Measurements from ENCODE around the gene ZBTB7C. TPM values are rescaled to one million over a fixed set of nuclear protein-coding genes. Genes with fewer than 3 reads are reported as not detected.

The ZBTB7C gene
- total and polyA plus RNA-seq, 9 donors, result 1.5 to 26.6 (median 15.7) TPM

DNA sequence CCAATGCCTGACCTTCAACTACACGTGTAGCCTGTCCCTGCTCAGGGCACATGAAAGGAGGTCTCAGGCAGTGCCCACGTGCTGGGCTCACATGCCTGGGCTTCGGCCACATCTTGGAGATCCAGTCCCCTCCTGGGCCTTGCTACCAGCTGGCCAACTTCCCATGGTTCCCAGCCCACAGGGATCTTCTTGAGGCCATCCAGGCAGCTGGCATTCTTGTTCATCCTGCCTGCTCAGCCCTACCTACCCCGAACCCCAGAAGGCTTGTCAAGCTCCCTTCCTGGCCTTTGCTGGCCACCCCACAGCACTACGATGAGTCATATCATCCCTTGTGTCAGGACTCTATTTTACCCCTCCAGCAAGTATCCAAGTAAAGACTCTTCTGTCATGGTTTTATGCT, 97.1 kb downstream of the ZBTB7C start:
- Histone ChIP-seq H3K4me1 (ENCODE audit: insufficient read depth) (peaks cover 3% of the 10 kb centered on the region), H3K27ac (no peak overlapping the region), H3K27me3 (no peaks in the 10 kb centered on the region), H3K36me3 (no peaks in the 10 kb centered on the region), H3K4me3 (no peak overlapping the region), H3K9me3 (no peaks in the 10 kb centered on the region)
- intact Hi-C loops (cut with DNase I), result no loop called here
- TF ChIP-seq, protein P1, sequence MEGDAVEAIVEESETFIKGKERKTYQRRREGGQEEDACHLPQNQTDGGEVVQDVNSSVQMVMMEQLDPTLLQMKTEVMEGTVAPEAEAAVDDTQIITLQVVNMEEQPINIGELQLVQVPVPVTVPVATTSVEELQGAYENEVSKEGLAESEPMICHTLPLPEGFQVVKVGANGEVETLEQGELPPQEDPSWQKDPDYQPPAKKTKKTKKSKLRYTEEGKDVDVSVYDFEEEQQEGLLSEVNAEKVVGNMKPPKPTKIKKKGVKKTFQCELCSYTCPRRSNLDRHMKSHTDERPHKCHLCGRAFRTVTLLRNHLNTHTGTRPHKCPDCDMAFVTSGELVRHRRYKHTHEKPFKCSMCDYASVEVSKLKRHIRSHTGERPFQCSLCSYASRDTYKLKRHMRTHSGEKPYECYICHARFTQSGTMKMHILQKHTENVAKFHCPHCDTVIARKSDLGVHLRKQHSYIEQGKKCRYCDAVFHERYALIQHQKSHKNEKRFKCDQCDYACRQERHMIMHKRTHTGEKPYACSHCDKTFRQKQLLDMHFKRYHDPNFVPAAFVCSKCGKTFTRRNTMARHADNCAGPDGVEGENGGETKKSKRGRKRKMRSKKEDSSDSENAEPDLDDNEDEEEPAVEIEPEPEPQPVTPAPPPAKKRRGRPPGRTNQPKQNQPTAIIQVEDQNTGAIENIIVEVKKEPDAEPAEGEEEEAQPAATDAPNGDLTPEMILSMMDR (IDR thresholded peaks at IDR 0.05), result no peak
- TF ChIP-seq EP300 (IDR thresholded peaks at IDR 0.05) (no peak), POLR2A (IDR thresholded peaks at IDR 0.05) (no peak)
- DNase-seq, result no peak
- WGBS, 3 donors, result 76 to 85% (median 77%) methylated on average over 5 of the region's 5 CpGs

DNA sequence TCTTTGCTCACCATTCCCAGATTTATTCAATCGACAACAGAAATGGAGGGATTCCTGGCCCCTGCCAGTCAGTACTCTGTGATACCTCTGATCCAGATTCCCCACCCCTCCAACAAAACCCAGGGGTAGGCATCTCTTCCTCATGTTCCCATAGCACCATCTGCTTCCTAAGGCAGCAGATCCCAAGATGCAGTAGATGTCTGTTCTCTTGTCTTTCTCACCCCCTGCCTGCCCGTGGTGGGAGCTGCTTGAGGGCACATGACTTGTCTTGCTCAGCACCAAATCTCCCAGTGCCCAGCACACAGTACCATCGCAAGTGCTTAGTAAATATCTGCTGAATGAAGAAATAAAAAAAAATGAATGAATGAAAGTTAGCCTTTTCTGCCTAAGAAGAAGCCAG, 98.2 kb downstream of the ZBTB7C start:
- no peak for TF ChIP-seq POLR2A (IDR thresholded peaks at IDR 0.05)
- Histone ChIP-seq H3K4me1 (ENCODE audit: insufficient read depth) (peaks cover 2% of the 10 kb centered on the region), H3K27ac (no peak overlapping the region), H3K9me3 (no peaks in the 10 kb centered on the region), H3K27me3 (no peaks in the 10 kb centered on the region), H3K4me3 (no peak overlapping the region), H3K36me3 (no peaks in the 10 kb centered on the region)
- intact Hi-C loops (cut with DNase I), result no loop called here
- 75 to 88% (median 86%) methylated on average over 3 of the region's 3 CpGs for WGBS, 3 donors
- no peak for DNase-seq

GRCh38 chr18:48310353-48310752, 98.8 kb downstream of the ZBTB7C start:
- intact Hi-C loops (cut with DNase I), result no loop called here
- no peak overlapping the region for H3K27ac ChIP-seq
- no peak for DNase-seq

DNA sequence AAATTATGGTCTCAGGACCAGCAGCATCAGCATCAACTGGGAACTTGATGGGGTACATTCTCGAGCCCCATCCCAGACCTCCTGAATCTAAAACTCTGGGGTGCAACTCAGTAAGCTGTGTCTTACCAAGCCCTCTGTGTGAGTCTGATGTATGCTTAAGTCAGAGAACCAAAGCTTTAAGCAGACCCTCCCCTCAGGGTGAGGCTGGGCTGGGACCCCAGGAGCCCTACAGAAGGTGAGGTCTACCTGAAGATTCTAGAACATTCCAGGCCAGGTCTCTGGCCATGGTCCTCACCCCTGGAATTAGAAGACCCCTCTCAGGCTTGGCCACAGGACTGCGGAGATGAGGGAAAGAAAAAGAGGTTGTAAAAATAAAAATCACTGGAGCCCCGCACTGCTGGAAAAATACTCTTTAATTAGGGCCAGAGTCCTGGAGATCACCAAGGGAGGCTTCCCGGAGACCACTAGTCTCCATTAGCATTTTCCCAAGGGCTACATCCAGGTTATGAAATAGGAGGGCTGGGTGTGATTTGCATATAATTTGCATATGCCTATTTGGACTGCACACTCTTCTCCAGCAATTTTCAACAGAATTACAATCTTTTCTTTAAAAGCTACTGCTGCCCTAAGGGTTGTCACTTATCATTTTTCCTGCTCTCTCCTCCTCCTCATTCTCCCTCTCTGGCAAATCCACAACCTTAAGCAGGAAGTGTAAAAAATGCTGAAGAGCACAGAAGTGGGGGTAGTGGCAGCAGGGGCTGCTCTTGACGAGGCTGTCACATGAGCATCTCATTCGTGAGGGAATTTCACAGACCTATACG, 100.2 kb downstream of the ZBTB7C start:
- intact Hi-C loops (cut with DNase I), result no loop called here
- Histone ChIP-seq H3K4me3 (no peak overlapping the region), H3K9me3 (no peaks in the 10 kb centered on the region), H3K27ac (no peak overlapping the region), H3K27me3 (no peaks in the 10 kb centered on the region), H3K36me3 (no peaks in the 10 kb centered on the region), H3K4me1 (ENCODE audit: insufficient read depth) (no peaks in the 10 kb centered on the region)
- TF ChIP-seq POLR2A (IDR thresholded peaks at IDR 0.05) (no peak), EP300 (IDR thresholded peaks at IDR 0.05) (no peak)
- TF ChIP-seq, protein P1 (IDR thresholded peaks at IDR 0.05), result no peak
- WGBS, 3 donors, result 73 to 84% (median 79%) methylated on average over 7 of the region's 7 CpGs
- no peak for DNase-seq

More at GRCh38 chr18:48310353-48310752, 98.8 kb downstream of the ZBTB7C start:
- Histone ChIP-seq H3K4me3 (no peak overlapping the region), H3K36me3 (no peaks in the 10 kb centered on the region), H3K9me3 (no peaks in the 10 kb centered on the region), H3K27me3 (no peaks in the 10 kb centered on the region), H3K4me1 (ENCODE audit: insufficient read depth) (no peaks in the 10 kb centered on the region)
- WGBS, 3 donors, result 79 to 85% (median 84%) methylated on average over 6 of the region's 6 CpGs
- no peak for TF ChIP-seq EP300 (IDR thresholded peaks at IDR 0.05)
- no peak for TF ChIP-seq POLR2A (IDR thresholded peaks at IDR 0.05)

DNA sequence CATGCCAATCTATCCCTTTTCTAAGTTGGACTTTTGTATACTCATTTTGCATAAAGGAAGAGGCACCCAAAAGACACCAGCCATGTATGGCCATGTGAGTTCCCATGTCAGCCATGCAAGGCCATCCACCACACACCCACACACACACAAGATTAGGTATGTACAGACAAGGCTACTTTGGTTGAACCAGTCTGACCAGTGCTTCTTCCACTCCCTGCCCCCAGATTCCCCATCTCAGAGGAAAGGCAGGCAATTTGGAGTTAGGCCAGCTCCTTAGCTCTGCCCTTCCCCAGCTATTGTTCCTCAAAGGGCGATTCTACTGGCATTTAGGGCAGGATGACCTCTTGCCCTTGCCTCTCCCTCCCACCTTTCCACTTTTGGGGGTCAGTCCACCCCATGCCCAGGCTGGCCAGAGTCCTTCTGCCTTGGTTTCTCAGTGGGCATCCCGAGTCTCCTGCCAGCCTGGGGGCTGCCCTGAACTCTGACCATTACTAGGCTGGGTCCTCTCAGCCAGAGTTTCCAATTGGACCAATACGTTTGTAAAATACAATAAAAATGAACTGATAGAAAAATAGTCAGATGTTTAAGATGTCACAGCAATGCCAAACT, 101.1 kb downstream of the ZBTB7C start:
- Histone ChIP-seq H3K4me3 (no peak overlapping the region), H3K36me3 (no peaks in the 10 kb centered on the region), H3K27ac (no peak overlapping the region), H3K9me3 (no peaks in the 10 kb centered on the region), H3K27me3 (no peaks in the 10 kb centered on the region), H3K4me1 (ENCODE audit: insufficient read depth) (no peaks in the 10 kb centered on the region)
- no peak for DNase-seq
- no peak for TF ChIP-seq EP300 (IDR thresholded peaks at IDR 0.05)
- TF ChIP-seq POLR2A (IDR thresholded peaks at IDR 0.05), result no peak
- TF ChIP-seq, protein P1 (IDR thresholded peaks at IDR 0.05), result no peak
- 81 to 93% (median 88%) methylated on average over 3 of the region's 3 CpGs for WGBS, 3 donors
- intact Hi-C loops (cut with DNase I), result no loop called here
